HUES6 (cell line): ENCODE results near the gene MYL10.
A peak's percentile ranks its signal among the peaks of the same experiment; 100 is the strongest.

Source experiments
- H3K27ac ChIP-seq: 2 replicates; pipeline ENCODE4 v1.7.0; 2013; ENCODE audit warnings: low read depth, mild to moderate bottlenecking, low read length, inconsistent platforms
- H3K27me3 ChIP-seq: 2 replicates; pipeline ENCODE4 v1.6.1; 2013; ENCODE audit warnings: low read length; ENCODE audit not compliant: control insufficient read depth, insufficient read depth
- H3K36me3 ChIP-seq: 2 replicates; pipeline ENCODE4 v1.6.1; 2013; ENCODE audit warnings: low read length; ENCODE audit not compliant: control insufficient read depth, insufficient read depth
- H3K4me1 ChIP-seq: 2 replicates; pipeline ENCODE4 v1.6.1; 2013; ENCODE audit warnings: low read length; ENCODE audit not compliant: control insufficient read depth, insufficient read depth
- H3K4me3 ChIP-seq: 2 replicates; pipeline ENCODE4 v1.5.1; 2013; ENCODE audit warnings: low read depth, low read length
- H3K9ac ChIP-seq: one replicate; pipeline ENCODE4 v1.6.1; 2013; ENCODE audit warnings: mild to moderate bottlenecking, low read length
- H3K9me3 ChIP-seq: 2 replicates; pipeline ENCODE4 v1.6.1; 2013; ENCODE audit warnings: low read depth, low read length; ENCODE audit not compliant: control insufficient read depth, insufficient read depth

The MYL10 gene

DNA sequence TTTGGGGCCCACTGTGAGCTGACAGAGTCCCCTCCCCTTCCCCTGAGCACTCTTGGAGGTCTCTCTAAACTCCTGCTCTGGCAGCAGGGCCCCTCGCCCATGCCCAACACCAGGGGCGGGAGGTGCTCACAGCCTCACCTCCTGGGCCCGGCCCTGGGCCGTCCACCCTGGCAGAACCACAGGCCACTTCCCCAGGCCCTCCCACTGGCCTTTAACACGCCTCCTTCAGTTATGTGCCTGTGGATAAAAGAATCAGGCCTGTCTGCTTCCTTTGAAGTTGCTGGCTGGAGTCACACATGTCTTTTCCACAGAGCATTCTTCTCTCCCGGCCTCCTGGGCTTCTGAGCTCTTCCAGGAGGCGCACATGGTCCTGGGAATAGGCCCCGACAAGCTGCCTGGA is 10.2 kb downstream of the MYL10 start:
- Histone ChIP-seq H3K9ac (no peak overlapping the region), H3K27ac (no peak overlapping the region), H3K4me1 (peaks cover 22% of the 10 kb centered on the region), H3K9me3 (no peaks in the 10 kb centered on the region), H3K4me3 (no peak overlapping the region), H3K27me3 (no peaks in the 10 kb centered on the region), H3K36me3 (no peaks in the 10 kb centered on the region)

DNA sequence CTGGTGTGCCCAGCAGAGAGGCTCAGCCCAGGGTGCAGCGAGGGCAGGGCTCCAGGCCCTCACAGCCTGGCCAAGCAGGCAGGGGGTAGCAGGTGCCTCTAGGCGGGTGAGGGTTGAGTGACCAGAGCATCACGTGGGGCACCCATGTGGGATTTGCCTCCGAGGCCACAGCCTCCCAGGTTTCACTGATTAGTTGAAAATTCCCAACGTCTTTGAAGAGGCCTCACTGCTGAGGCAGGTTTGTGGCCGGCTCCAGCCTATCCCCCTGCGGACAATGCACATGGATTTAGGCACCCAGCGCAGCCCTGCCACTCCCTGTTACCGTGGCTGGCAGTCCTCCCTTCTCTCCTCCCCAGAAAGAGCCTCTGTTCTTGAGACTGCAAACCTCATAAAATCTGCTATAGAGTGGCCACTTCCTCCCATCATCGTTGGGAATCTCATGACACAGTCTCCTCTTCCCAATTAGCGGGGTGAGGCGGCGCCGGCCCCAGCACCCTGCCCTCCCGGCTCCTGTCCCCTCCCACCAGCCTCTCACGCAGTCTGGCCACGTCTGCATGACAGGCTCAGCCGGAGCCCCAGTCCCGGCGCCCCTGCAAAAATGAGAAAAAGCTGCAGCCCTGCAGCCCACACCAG is 10.8 kb downstream of the MYL10 start:
- H3K27ac ChIP-seq = no peak overlapping the region
- H3K27me3 ChIP-seq = no peaks in the 10 kb centered on the region
- peaks cover 27% of the 10 kb centered on the region for H3K4me1 ChIP-seq
- H3K4me3 ChIP-seq = no peak overlapping the region
- H3K9me3 ChIP-seq = no peaks in the 10 kb centered on the region
- H3K36me3 ChIP-seq = no peaks in the 10 kb centered on the region
- H3K9ac ChIP-seq = no peak overlapping the region

DNA sequence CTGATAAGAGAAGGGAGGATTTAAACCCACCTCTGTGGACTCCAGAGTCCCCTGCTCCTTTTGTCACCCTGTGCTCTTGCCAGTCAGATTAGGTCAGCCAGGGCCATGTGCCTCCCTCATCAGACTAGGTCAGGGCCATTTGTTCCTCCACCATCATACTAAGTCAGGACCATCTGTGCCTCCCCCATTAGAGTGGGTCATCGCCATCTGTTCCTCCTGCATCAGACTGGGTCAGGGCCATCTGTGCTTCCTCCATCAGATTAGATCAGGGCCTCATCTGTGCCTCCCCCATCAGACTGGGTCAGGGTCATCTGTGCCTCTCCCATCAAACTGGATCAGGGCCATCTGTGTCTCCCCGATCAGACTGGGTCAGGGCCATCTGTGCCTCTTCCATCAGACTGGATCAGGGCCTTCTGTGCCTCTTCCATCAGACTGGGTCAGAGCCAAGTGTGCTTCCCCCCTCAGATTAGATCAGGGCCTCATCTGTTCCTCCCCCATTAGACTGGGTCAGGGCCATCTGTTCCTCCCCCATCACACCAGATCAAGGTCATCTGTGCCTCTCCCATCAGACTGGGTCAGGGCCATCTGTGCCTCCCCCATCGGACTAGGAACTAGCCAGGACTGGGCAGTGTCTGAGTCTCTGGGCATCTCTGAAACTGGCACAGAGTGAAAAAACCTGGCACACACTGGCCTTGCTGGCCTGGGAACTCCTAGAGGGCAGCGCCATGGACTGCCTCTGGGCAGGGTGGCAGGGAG is 11.5 kb downstream of the MYL10 start:
- Histone ChIP-seq H3K27me3 (no peaks in the 10 kb centered on the region), H3K9me3 (no peaks in the 10 kb centered on the region), H3K36me3 (no peaks in the 10 kb centered on the region), H3K27ac (no peak overlapping the region), H3K9ac (no peak overlapping the region), H3K4me3 (no peak overlapping the region), H3K4me1 (peaks cover 34% of the 10 kb centered on the region)

DNA sequence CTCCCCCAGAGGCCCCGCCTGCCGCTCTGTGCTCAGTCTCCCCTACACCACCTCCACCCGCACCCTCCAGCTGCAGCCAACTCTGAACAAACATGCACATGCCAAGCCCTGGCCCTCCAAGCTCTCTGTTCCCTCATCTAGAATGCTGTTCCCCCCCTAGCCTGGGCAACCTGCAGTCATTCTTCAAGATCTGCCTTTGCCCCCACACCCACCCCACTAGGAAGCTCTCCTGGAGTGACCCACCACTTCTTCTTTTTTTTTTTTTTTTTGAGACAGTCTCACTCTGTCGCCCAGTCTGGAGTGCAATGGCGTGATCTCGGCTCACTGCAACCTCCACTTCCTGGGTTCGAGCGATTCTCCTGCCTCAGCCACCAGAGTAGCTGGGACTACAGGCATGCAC is 13.7 kb downstream of the MYL10 start:
- Histone ChIP-seq H3K36me3 (no peaks in the 10 kb centered on the region), H3K4me3 (no peak overlapping the region), H3K9me3 (no peaks in the 10 kb centered on the region), H3K27ac (peak overlapping the region; percentile 16; the same call in 1 of the 2 replicates), H3K27me3 (no peaks in the 10 kb centered on the region), H3K4me1 (peaks cover 36% of the 10 kb centered on the region), H3K9ac (peak overlapping the region; percentile 61)

DNA sequence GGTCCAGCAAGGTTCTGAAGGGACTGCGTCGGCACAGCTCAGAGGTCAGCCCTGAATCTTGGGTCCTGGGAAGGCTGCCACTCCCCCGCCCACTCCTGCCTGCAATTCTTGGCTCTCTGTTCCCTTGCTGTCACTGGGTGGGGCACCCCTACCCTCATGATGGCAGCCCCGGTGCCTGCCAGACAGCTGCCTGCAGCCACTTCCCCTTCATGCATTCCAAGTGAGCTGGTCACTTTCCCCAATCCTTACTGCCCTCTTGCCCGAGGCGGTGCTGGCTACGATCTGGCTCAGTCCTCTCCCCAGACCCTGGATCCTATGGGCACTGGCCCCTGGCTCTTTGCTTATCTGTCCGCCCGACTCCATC is 14.2 kb downstream of the MYL10 start:
- H3K27me3 ChIP-seq = no peaks in the 10 kb centered on the region
- H3K9ac ChIP-seq = peak overlapping the region; percentile 61

DNA sequence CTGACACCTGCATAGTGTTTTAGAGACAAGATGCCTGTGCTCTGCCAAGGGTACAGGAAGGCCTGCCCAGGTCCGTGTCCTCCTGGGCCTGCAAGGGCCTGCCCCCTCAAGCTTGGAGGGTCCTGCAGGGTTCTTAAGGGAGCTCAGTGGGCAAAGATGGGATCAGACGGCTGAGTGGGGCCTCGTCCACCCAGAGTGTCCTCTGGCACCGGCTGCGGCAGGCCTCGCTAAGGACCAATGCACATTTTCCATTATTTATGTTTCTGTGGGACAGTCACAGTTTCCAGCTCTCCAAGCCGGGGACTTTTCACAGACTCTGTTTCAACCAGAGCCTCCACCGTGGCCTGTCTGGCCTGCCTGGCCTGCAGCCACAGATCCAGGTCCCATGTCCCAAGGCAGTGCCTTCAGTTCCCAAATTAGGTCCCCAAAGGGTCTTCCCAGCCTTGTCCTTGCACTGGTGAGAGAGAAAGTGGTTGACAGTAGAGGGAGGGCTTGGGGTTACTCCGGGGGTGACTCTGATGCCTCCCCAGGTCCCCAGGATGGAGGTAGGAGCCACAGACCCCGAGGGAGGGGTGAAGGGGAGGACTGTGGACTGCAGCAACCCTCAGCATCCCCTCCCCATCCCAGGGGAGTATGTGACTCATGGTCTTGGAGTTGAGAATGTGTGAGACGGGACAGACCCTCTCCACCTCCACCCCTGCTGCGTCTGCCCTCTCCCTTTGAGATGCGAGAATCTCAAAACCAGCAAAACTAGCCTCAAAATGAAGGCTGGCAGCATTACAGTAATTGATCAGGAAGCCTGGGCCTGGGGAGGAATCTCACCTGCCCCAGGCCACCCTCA is 14.8 kb downstream of the MYL10 start:
- no peak overlapping the region for H3K4me3 ChIP-seq
- peak overlapping the region; percentile 16; the same call in 1 of the 2 replicates for H3K27ac ChIP-seq
- H3K36me3 ChIP-seq = no peaks in the 10 kb centered on the region
- no peaks in the 10 kb centered on the region for H3K9me3 ChIP-seq
- H3K27me3 ChIP-seq = no peaks in the 10 kb centered on the region
- H3K9ac ChIP-seq = peak overlapping the region; percentile 61
- peaks cover 36% of the 10 kb centered on the region for H3K4me1 ChIP-seq

More for the DNA sequence above, 14.2 kb downstream of the MYL10 start:
- no peaks in the 10 kb centered on the region for H3K9me3 ChIP-seq
- H3K4me1 ChIP-seq = peaks cover 36% of the 10 kb centered on the region
- H3K36me3 ChIP-seq = no peaks in the 10 kb centered on the region
- H3K27ac ChIP-seq = peak overlapping the region; percentile 16; the same call in 1 of the 2 replicates
- no peak overlapping the region for H3K4me3 ChIP-seq

DNA sequence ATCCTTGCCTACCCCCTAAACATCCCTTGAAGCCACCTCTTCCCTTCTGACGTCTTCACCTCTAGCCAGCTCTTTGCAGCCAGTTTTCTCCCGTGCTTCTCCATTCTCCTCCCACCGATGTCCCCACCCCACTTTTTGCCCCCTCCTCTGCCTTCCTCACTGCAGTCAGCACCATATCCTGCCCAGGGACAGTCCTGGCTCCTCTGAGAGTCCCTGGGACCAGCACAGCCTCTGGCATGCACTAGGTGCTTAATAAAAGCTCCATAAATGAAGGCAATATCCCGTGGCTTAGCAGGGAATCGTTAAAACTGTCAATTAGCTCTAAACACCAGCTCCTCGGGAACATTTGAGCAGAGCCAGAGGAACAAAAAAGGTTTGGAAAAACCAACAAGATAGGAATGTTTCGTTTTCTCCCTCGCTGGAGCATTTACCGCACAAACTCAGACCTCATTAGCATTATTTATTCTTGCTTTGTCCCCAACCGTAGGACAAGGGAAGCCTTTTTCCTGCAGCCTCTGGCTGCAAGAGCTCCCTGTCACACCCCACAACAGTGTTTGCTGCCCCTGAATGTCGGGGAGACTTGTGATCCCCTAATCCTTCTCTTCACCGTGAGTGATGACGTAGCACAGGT is 16.1 kb downstream of the MYL10 start:
- Histone ChIP-seq H3K9ac (peak overlapping the region; percentile 58), H3K4me1 (peaks cover 34% of the 10 kb centered on the region), H3K36me3 (no peaks in the 10 kb centered on the region), H3K4me3 (no peak overlapping the region), H3K9me3 (no peaks in the 10 kb centered on the region), H3K27me3 (no peaks in the 10 kb centered on the region), H3K27ac (peak overlapping the region; percentile 45; the same call in 1 of the 2 replicates)

DNA sequence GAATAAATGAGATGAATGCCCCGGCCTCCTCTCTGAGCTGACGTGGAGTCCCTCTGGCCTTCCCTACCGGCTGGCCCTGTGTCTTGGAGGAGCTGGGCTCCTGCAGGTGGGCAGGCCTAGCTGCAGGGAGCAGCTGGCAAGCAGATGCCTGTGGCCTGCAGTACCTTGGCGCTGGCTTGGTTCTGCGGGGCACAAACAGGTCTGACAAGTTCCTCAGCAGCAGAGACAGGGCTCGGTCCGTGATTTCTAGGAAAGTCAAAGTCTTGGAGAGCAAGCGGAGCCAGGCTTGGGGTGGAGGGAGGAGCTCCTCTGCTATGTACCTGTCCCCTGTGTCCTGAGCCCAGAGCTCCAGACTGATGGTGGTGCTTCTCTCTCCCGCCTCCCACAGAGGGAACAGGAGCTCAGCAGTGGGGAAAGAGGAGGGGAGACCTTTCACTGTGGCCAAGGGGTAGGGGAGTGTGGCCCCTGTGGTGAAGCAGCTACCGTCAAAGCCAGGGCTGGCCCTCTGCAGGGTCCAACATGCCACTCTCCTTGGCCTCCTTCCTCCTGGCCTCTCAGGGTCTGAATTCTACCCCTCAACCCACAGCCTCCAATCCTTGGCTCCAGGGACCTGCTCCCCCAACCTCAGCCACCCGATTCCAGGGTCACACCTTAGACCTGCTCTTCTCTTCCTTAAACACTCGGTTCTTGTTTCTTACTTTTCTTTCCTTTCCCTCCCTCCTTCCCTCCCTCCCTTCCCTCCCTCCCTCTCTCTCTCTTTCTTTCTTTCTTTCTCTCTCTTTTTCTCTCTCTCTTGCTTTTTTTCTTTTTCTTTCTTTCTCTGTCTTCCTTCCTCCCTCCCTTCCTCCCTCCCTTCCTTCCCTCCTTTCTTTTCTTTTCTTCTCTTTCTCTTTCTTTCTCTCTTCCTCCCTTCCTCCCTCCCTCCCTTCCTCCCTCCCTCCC is 20.1 kb downstream of the MYL10 start:
- Histone ChIP-seq H3K4me1 (peaks cover 28% of the 10 kb centered on the region), H3K4me3 (no peak overlapping the region), H3K27me3 (no peaks in the 10 kb centered on the region), H3K27ac (no peak overlapping the region), H3K9ac (no peak overlapping the region), H3K36me3 (no peaks in the 10 kb centered on the region), H3K9me3 (no peaks in the 10 kb centered on the region)

DNA sequence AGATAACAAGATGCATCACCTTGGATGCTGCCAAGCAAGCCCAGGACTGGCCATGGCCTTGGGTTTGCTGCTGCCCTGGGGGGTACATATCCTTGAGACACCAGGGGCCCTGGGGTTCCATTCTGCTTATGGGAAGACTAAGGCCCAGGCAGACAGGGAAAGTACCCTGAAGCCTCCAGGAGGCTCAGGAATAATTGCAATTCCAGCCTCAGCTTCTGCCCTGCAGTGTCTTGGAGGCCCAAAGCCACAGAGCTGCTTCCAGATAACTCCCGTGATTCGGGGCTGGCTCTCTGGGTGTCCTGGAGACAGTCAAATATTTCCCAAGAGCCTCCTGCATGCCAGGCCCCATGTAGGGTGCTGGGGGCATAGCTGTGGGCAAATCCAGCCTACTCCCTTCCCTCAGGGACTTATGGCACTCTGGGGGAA is 22.6 kb downstream of the MYL10 start:
- Histone ChIP-seq H3K4me1 (peaks cover 17% of the 10 kb centered on the region), H3K27ac (no peak overlapping the region), H3K36me3 (no peaks in the 10 kb centered on the region), H3K27me3 (no peaks in the 10 kb centered on the region), H3K4me3 (no peak overlapping the region), H3K9ac (no peak overlapping the region), H3K9me3 (no peaks in the 10 kb centered on the region)
